CD4-positive, alpha-beta T cell treated with Interleukin-1 beta for 1 hour (primary cell): ENCODE measurements around the gene GPAM.
"Not testable (repeated sequence)": the region's sequence is repeated elsewhere in the genome, so short reads cannot be mapped to it uniquely, and the experiment has no call there.

Source experiments
- DNase-seq, 2 donors: peaks; one replicate each; pipeline ENCODE4 v3.0.0-alpha.2; 2020 to 2022

GPAM gene, protein sequence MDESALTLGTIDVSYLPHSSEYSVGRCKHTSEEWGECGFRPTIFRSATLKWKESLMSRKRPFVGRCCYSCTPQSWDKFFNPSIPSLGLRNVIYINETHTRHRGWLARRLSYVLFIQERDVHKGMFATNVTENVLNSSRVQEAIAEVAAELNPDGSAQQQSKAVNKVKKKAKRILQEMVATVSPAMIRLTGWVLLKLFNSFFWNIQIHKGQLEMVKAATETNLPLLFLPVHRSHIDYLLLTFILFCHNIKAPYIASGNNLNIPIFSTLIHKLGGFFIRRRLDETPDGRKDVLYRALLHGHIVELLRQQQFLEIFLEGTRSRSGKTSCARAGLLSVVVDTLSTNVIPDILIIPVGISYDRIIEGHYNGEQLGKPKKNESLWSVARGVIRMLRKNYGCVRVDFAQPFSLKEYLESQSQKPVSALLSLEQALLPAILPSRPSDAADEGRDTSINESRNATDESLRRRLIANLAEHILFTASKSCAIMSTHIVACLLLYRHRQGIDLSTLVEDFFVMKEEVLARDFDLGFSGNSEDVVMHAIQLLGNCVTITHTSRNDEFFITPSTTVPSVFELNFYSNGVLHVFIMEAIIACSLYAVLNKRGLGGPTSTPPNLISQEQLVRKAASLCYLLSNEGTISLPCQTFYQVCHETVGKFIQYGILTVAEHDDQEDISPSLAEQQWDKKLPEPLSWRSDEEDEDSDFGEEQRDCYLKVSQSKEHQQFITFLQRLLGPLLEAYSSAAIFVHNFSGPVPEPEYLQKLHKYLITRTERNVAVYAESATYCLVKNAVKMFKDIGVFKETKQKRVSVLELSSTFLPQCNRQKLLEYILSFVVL

GRCh38 chr10:112183329-112184051, at the start of gene GPAM:
TSS of gene GPAM (minus strand) at chr10:112183765. CDS start at chr10:112181784, 1,981 bp downstream.
- peak; percentile 95 to 97 for DNase-seq

GRCh38 chr10:112232670-112233069, 49.1 kb upstream of the GPAM start:
- DNase-seq: no peak

GRCh38 chr10:112231602-112232400, 48.2 kb upstream of the GPAM start:
- no peak for DNase-seq

DNA sequence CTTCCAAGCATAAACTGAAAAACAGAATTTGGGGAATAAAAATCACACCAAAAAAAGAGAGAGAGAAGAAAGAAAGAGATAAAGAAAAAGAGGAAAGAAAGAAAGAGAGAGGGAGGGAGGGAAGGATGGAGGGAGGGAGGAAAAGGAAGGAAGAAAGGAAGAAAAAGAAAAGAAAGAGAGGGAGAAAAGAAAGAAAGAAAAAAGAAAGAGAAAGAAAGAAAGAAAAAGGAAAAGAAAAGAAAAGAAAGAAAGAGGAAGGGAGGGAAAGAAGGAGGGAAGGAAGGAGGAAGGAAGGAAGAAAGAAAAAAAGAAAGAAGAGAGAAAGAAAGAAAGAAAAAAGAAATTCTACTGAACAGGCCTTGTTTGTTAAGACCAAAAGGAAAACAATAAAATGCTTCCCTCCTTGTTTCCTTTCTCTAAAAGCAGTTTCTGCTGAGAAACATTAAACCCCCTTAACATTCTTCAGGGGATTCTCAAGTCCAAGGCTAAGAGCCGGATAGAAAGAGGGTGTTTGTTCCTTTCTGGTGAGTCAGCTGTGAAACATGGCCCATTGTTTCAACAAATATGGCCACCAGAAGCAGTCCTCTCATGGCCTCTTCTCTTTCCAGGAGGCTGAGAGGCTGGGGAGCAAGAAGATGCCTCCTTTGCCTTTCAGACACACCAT, 46.9 kb upstream of the GPAM start:
- no peak for DNase-seq

DNA sequence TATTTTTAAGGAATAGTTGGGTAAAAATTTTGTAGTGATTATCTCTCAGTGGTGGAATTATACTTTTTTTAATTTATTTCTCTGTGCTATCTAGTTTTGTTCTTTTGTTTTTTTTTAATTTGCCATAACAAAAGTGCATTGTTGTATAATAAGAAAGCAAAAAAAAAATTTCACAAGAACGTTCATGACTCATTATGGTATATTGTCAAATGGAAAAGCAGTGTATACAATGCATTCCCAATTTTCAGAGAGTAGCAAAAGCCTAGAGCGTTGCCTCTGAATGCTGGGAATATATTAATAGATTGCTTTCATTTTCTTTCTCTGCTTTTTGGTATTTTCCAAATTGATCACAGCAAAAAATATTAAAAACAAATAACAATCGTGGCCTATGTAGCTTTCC, 46.3 kb upstream of the GPAM start:
- no peak for DNase-seq

GRCh38 chr10:112229096-112229495, 45.5 kb upstream of the GPAM start:
- no peak for DNase-seq

DNA sequence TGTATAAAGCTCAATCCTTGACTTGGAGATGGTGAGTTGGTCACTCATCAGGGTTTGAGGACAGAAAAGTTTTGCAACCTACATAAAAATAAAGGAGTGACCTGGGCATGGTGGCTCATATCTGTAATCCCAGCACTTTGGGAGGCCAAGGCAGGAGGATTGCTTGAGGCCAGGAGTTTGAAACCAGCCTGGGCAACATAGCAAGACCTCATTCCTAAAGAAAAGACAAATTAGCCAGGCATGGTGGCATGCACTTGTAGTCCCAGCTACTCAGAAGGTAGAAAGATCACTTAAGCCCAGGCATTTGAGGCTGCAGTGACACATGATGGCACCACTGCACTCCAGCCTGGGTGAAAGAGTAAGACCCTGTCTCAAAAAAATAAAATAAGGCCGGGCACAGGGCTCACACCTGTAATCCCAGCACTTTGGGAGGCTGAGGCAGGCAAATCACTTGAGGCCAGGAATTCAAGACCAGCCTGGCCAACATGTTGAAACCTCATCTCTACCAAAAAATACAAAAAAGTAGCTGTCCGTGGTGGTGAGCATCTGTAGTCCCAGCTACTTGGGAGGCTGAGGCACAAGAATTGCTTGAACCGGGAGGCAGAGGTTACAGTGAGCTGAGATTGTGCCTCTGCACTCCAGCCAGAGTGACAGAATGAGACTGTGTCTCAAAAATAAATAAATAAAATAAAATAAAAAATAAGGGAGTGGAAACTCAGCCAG, 45.0 kb upstream of the GPAM start:
- DNase-seq: not testable (repeated sequence)

- DNase-seq: no peak
Measured at GRCh38 chr10:112227331-112227987, 43.9 kb upstream of the GPAM start.

- DNase-seq: no peak
Measured at GRCh38 chr10:112226439-112227248, 43.1 kb upstream of the GPAM start.

GRCh38 chr10:112225771-112226438, 42.3 kb upstream of the GPAM start:
- no peak for DNase-seq

DNA sequence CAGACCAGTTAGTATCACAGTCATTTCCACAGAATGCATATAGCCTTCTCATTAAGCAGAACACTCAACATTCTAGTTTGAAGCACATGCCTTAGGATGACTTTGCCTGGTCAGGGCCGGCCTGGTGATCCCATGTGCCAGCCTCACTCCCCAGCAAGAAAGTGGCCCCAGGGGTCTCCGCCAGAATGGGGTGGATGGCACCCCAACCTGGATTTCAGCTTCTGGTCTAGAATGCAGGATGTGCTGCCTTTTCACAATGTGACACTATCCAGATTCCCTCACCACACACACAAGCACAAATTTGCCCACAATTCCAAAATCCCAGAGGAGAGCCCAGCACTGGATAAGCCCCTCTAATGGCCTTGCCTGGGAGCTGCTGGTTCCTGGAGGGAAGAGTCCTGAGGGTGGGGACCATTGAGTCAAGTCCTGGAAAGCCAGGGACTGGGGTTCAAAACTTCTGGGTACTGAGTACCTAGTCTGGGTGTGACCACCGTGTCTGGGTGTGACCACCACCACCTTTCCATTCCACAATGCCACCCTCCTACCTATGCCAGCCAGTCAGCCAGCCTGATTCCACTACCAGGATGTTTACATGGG, 41.5 kb upstream of the GPAM start:
- DNase-seq: no peak

- no peak for DNase-seq
Measured at GRCh38 chr10:112223725-112224124, 40.2 kb upstream of the GPAM start.

DNA sequence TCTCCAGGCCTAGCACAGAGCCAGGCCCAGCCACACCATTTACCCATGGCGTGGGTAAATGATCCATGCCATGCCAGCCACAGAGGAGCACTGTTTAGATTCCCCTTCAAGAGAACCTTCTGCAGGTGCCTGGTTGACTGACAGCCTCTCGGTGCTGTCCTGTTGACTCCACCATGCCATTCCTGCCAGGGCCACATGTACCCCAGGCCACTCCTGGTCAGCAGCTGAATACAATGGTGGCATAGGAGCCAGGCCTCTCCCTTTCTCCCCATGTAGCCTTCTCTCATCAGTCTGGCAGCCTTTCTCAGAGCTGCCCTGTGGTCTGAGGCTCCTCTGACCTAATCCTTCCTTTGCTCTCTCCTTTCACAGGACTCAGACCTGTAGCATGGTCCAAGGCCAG, 39.2 kb upstream of the GPAM start:
- DNase-seq: no peak

DNA sequence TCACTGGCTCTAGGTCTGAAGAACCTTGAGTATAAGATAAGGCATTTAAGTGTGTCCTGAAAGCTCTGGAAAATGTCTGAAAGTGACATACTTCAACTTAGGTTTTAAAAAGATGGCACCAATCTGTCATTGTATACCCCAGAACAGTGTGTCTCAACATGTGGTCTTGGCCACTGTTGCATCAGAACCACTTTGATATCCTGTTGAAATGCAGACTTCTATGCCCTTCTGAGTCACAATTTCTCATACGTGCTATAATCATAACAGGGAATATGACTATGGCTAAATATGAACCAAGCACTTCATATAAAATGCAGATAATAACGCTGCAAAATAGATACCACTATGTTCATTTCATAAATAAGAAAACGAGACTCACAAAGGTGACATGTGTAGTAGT, 38.0 kb upstream of the GPAM start:
- no peak for DNase-seq

DNA sequence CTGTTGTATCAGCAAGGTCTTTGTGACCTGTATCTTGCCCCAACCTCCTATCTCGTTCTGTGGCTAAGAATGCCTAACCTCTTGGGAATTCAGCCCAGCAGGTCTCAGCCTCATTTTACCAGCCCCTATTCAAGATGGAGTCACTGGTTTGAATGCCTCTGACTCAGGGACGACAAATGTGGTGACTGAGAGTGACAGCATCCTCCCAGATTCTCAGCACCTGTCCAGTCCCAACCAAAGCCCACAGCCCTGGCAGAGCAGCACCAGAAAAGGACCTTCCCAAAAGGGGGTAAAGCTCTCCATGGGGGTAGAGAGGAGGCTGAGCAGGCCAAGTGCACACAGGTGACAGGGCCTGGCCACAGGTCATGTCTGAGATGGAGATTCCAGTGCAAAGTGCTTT, 35.4 kb upstream of the GPAM start:
- no peak for DNase-seq

GRCh38 chr10:112218036-112218390, 34.4 kb upstream of the GPAM start:
- no peak for DNase-seq

GRCh38 chr10:112217386-112218035, 33.9 kb upstream of the GPAM start:
- DNase-seq: no peak

DNA sequence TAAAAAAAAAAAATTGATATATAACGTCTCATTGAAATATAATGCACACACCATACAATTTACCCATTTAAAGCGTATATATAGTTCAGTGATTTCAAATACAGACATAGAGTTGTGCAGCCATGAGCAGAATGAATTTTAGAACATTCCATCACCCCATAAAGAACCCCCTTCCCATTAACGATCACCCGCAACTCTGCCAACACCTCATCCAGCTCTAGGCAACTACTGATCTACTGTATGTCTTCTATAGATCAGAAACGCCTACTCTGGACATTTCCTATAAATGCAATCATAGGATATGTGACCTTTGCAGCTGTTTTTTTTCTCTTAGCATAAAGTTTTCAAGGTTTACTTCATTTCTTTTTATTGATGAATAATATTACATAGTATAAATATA, 33.4 kb upstream of the GPAM start:
- no peak for DNase-seq
